ENCODE measurements around the gene LDB2. TPM values are rescaled to one million over a fixed set of nuclear protein-coding genes. Genes with fewer than 3 reads are reported as not detected.

Gene LDB2
- total RNA-seq, 4 donors from 2014 or later: 26.4 to 62.7 (median 40.7) TPM

- WGBS, 2 donors: 100% methylated on average over 1 of the region's 1 CpG
- H3K4me3 ChIP-seq: no peak overlapping the region
These were observed 15.8 kb upstream of the LDB2 start for GRCh38 chr4:16914208-16914607.

GRCh38 chr4:16912896-16913295 lies 14.5 kb upstream of the LDB2 start:
- Histone ChIP-seq H3K27ac (no peak overlapping the region), H3K9me3 (no peaks in the 10 kb centered on the region), H3K27me3 (no peaks in the 10 kb centered on the region), H3K4me3 (no peak overlapping the region), H3K36me3 (no peaks in the 10 kb centered on the region), H3K4me1 (no peaks in the 10 kb centered on the region)
- TF ChIP-seq CTCF (IDR thresholded peaks at IDR 0.05) (no peak), EP300 (IDR thresholded peaks at IDR 0.05) (no peak), POLR2A (IDR thresholded peaks at IDR 0.05) (no peak)
- WGBS, 2 donors: 81 to 95% methylated on average over 5 of the region's 5 CpGs
- no peak for DNase-seq (ENCODE audit: low spot score in 2 of 2)

More at GRCh38 chr4:16914208-16914607, 15.8 kb upstream of the LDB2 start:
- Histone ChIP-seq H3K36me3 (no peaks in the 10 kb centered on the region), H3K27me3 (no peaks in the 10 kb centered on the region), H3K27ac (no peak overlapping the region), H3K4me1 (no peaks in the 10 kb centered on the region), H3K9me3 (no peaks in the 10 kb centered on the region)
- DNase-seq (ENCODE audit: low spot score in 2 of 2): no peak
- TF ChIP-seq POLR2A (IDR thresholded peaks at IDR 0.05) (no peak), CTCF (IDR thresholded peaks at IDR 0.05) (peak in 2 of 5 experiments; percentile 12 to 42)

- Histone ChIP-seq H3K36me3 (no peaks in the 10 kb centered on the region), H3K27ac (no peak overlapping the region), H3K4me3 (no peak overlapping the region), H3K4me1 (no peaks in the 10 kb centered on the region), H3K9me3 (no peaks in the 10 kb centered on the region), H3K27me3 (no peaks in the 10 kb centered on the region)
- TF ChIP-seq CTCF (IDR thresholded peaks at IDR 0.05): no peak
- no peak for TF ChIP-seq EP300 (IDR thresholded peaks at IDR 0.05)
- TF ChIP-seq POLR2A (IDR thresholded peaks at IDR 0.05): no peak
- 31 to 34% methylated on average over 8 of the region's 8 CpGs for WGBS, 2 donors
- DNase-seq (ENCODE audit: low spot score in 2 of 2): no peak
These were observed 10.8 kb upstream of the LDB2 start for GRCh38 chr4:16909281-16909680.

- DNase-seq (ENCODE audit: low spot score in 2 of 2): no peak
- Histone ChIP-seq H3K4me1 (no peaks in the 10 kb centered on the region), H3K27me3 (no peaks in the 10 kb centered on the region), H3K36me3 (no peaks in the 10 kb centered on the region), H3K4me3 (no peak overlapping the region), H3K9me3 (no peaks in the 10 kb centered on the region), H3K27ac (no peak overlapping the region)
- WGBS, 2 donors: 82 to 83% methylated on average over 6 of the region's 6 CpGs
- no peak for TF ChIP-seq POLR2A (IDR thresholded peaks at IDR 0.05)
- no peak for TF ChIP-seq EP300 (IDR thresholded peaks at IDR 0.05)
- TF ChIP-seq CTCF (IDR thresholded peaks at IDR 0.05): no peak
These were observed 10.1 kb upstream of the LDB2 start for GRCh38 chr4:16908377-16909021.

- H3K4me1 ChIP-seq: peaks cover 0 to 28% (median 0%) of the 10 kb centered on the region in 4 donors
- no peaks in the 10 kb centered on the region for H3K27me3 ChIP-seq
- no peak for DNase-seq (ENCODE audit: low spot score in 2 of 2)
- no peak overlapping the region for H3K27ac ChIP-seq
- no peaks in the 10 kb centered on the region for H3K36me3 ChIP-seq
- H3K4me3 ChIP-seq: no peak overlapping the region
- TF ChIP-seq CTCF (IDR thresholded peaks at IDR 0.05) (no peak), POLR2A (IDR thresholded peaks at IDR 0.05) (no peak), EP300 (IDR thresholded peaks at IDR 0.05) (no peak)
- no peaks in the 10 kb centered on the region for H3K9me3 ChIP-seq
- 72 to 74% methylated on average over 2 of the region's 2 CpGs for WGBS, 2 donors
These were observed 1.9 kb upstream of the LDB2 start for GRCh38 chr4:16900325-16900724.

All from tibial nerve (tissue), 4 donors.